ENCODE results near the gene ATP1A2.

DNA sequence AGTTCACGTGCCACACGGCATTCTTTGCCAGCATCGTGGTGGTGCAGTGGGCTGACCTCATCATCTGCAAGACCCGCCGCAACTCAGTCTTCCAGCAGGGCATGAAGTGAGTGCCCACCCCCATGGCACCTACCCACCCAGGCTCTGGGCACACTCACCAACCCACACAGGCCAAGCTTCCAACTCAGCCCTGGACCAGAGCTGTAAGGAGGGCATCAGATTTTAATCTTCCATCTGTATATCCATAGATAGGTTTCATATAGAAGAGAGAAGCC, 21.3 kb downstream of the ATP1A2 start:
- TF ChIP-seq GATA2 (IDR thresholded peaks at IDR 0.05; ENCODE audit: low read depth, low read length) (no peak), GATA3 (IDR thresholded peaks at IDR 0.05; ENCODE audit: low read depth, low read length) (no peak)

All from SH-SY5Y (cell line).